ENCODE results near the gene APOF. TPM values are rescaled to one million over a fixed set of nuclear protein-coding genes. Genes with fewer than 3 reads are reported as not detected.
A peak's percentile ranks its signal among the peaks of the same experiment; 100 is the strongest.
"Not testable (repeated sequence)": the region's sequence is repeated elsewhere in the genome, so short reads cannot be mapped to it uniquely, and the experiment has no call there.

The APOF gene
- total RNA-seq, 1 donor from 2014 or later = not detected

GRCh38 chr12:56335527-56335926, 27.1 kb downstream of the APOF start:
- H3K4me3 Mint-ChIP-seq (ENCODE audit: low read depth); H3K27ac Mint-ChIP-seq; H3K9me3 Mint-ChIP-seq; H3K27me3 Mint-ChIP-seq (ENCODE audit: low read depth); intact Hi-C loops (cut with micrococcal nuclease); DNase-seq (ENCODE audit: low spot score): not testable (repeated sequence)
- peaks cover 17% of the 10 kb centered on the region for H3K36me3 Mint-ChIP-seq (ENCODE audit: low read depth)
- H3K4me1 Mint-ChIP-seq (ENCODE audit: low read depth) = peaks cover 48% of the 10 kb centered on the region

GRCh38 chr12:56334490-56334793, 28.2 kb downstream of the APOF start:
- no peaks in the 10 kb centered on the region for H3K9me3 Mint-ChIP-seq
- peaks cover 43% of the 10 kb centered on the region for H3K4me1 Mint-ChIP-seq (ENCODE audit: low read depth)
- no peak for DNase-seq (ENCODE audit: low spot score)
- intact Hi-C loops (cut with micrococcal nuclease) = loop anchor here (1.0 to 5.0 kb wide), 5 partner anchors 26 to 393 kb away; partner anchors contain the start of genes COQ10A, NABP2, NACA and RNF41
- H3K4me3 Mint-ChIP-seq (ENCODE audit: low read depth) = peak overlapping the region; percentile 96
- peak overlapping the region; percentile 100 for H3K27ac Mint-ChIP-seq
- H3K27me3 Mint-ChIP-seq (ENCODE audit: low read depth) = no peaks in the 10 kb centered on the region
- H3K36me3 Mint-ChIP-seq (ENCODE audit: low read depth) = peaks cover 9% of the 10 kb centered on the region

GRCh38 chr12:56333679-56334489, 28.8 kb downstream of the APOF start, which contains the start of gene PAN2:
Gene PAN2, minus strand, starts transcription at chr12:56334000. Its CDS starts 906 bp downstream, at chr12:56333094.
- H3K27me3 Mint-ChIP-seq (ENCODE audit: low read depth) = no peaks in the 10 kb centered on the region
- H3K4me3 Mint-ChIP-seq (ENCODE audit: low read depth) = peak within 1 kb of the TSS; percentile 96
- H3K36me3 Mint-ChIP-seq (ENCODE audit: low read depth) = peaks cover 3% of the 10 kb centered on the region
- intact Hi-C loops (cut with micrococcal nuclease) = loop anchor here (1.0 to 5.0 kb wide), 7 partner anchors 18 to 393 kb away; partner anchors contain the start of genes COQ10A, CS, NABP2 and NACA
- H3K4me1 Mint-ChIP-seq (ENCODE audit: low read depth) = peaks cover 38% of the 10 kb centered on the region
- peak within 1 kb of the TSS; percentile 100 for H3K27ac Mint-ChIP-seq
- H3K9me3 Mint-ChIP-seq = no peaks in the 10 kb centered on the region
- peak; percentile 93 for DNase-seq (ENCODE audit: low spot score)

GRCh38 chr12:56333197-56333678, 29.4 kb downstream of the APOF start:
- peaks cover 32% of the 10 kb centered on the region for H3K4me1 Mint-ChIP-seq (ENCODE audit: low read depth)
- DNase-seq (ENCODE audit: low spot score) = no peak
- H3K9me3 Mint-ChIP-seq = no peaks in the 10 kb centered on the region
- intact Hi-C loops (cut with micrococcal nuclease) = loop anchor here (1.0 to 5.0 kb wide), 5 partner anchors 17 to 394 kb away; partner anchors contain the start of genes CS, NABP2, NACA and RNF41
- peak overlapping the region; percentile 100 for H3K27ac Mint-ChIP-seq
- H3K4me3 Mint-ChIP-seq (ENCODE audit: low read depth) = peak overlapping the region; percentile 96
- no peaks in the 10 kb centered on the region for H3K27me3 Mint-ChIP-seq (ENCODE audit: low read depth)
- no peaks in the 10 kb centered on the region for H3K36me3 Mint-ChIP-seq (ENCODE audit: low read depth)

- H3K36me3 Mint-ChIP-seq (ENCODE audit: low read depth) = no peaks in the 10 kb centered on the region
Measured at GRCh38 chr12:56332512-56333196, 30.0 kb downstream of the APOF start.

GRCh38 chr12:56330936-56331490, 31.6 kb downstream of the APOF start:
- Mint-ChIP-seq H3K4me3 (ENCODE audit: low read depth) (no peak overlapping the region), H3K4me1 (ENCODE audit: low read depth) (peaks cover 19% of the 10 kb centered on the region), H3K36me3 (ENCODE audit: low read depth) (peaks cover 11% of the 10 kb centered on the region), H3K9me3 (no peaks in the 10 kb centered on the region), H3K27me3 (ENCODE audit: low read depth) (no peaks in the 10 kb centered on the region), H3K27ac (peak overlapping the region; percentile 9)
- intact Hi-C loops (cut with micrococcal nuclease) = loop anchor here (5.0 kb wide), 3 partner anchors 109 to 396 kb away; partner anchors contain the start of genes NABP2, NACA, RNF41 and TIMELESS
- DNase-seq (ENCODE audit: low spot score) = no peak

More at GRCh38 chr12:56332512-56333196, 30.0 kb downstream of the APOF start:
- H3K4me1 Mint-ChIP-seq (ENCODE audit: low read depth) = peaks cover 26% of the 10 kb centered on the region
- H3K27ac Mint-ChIP-seq = peak overlapping the region; percentile 100
- H3K9me3 Mint-ChIP-seq = no peaks in the 10 kb centered on the region
- intact Hi-C loops (cut with micrococcal nuclease) = loop anchor here (1.0 to 5.0 kb wide), 5 partner anchors 16 to 395 kb away; partner anchors contain the start of genes CS, NABP2, NACA and RNF41
- no peak for DNase-seq (ENCODE audit: low spot score)
- peak overlapping the region; percentile 96 for H3K4me3 Mint-ChIP-seq (ENCODE audit: low read depth)
- H3K27me3 Mint-ChIP-seq (ENCODE audit: low read depth) = no peaks in the 10 kb centered on the region

- Mint-ChIP-seq H3K4me3 (ENCODE audit: low read depth) (no peak overlapping the region), H3K27ac (no peak overlapping the region), H3K36me3 (ENCODE audit: low read depth) (peaks cover 31% of the 10 kb centered on the region), H3K4me1 (ENCODE audit: low read depth) (peaks cover 6% of the 10 kb centered on the region), H3K9me3 (no peaks in the 10 kb centered on the region), H3K27me3 (ENCODE audit: low read depth) (no peaks in the 10 kb centered on the region)
- intact Hi-C loops (cut with micrococcal nuclease) = no loop called here
- DNase-seq (ENCODE audit: low spot score) = no peak
Measured at GRCh38 chr12:56326533-56326932, 36.1 kb downstream of the APOF start.

- Mint-ChIP-seq H3K36me3 (ENCODE audit: low read depth) (peaks cover 31% of the 10 kb centered on the region), H3K27ac (no peak overlapping the region), H3K9me3 (no peaks in the 10 kb centered on the region), H3K4me3 (ENCODE audit: low read depth) (no peak overlapping the region), H3K4me1 (ENCODE audit: low read depth) (peaks cover 2% of the 10 kb centered on the region), H3K27me3 (ENCODE audit: low read depth) (no peaks in the 10 kb centered on the region)
- no peak for DNase-seq (ENCODE audit: low spot score)
- intact Hi-C loops (cut with micrococcal nuclease) = no loop called here
Measured at GRCh38 chr12:56326126-56326525, 36.5 kb downstream of the APOF start.

- no peak overlapping the region for H3K27ac Mint-ChIP-seq
Measured at GRCh38 chr12:56324206-56324605, 38.5 kb downstream of the APOF start.

GRCh38 chr12:56321610-56322009, 41.0 kb downstream of the APOF start:
- DNase-seq (ENCODE audit: low spot score); H3K27ac Mint-ChIP-seq; intact Hi-C loops (cut with micrococcal nuclease); H3K4me3 Mint-ChIP-seq (ENCODE audit: low read depth); H3K4me1 Mint-ChIP-seq (ENCODE audit: low read depth); H3K9me3 Mint-ChIP-seq; H3K27me3 Mint-ChIP-seq (ENCODE audit: low read depth): not testable (repeated sequence)
- H3K36me3 Mint-ChIP-seq (ENCODE audit: low read depth) = peaks cover 38% of the 10 kb centered on the region

More at GRCh38 chr12:56324206-56324605, 38.5 kb downstream of the APOF start:
- Mint-ChIP-seq H3K27me3 (ENCODE audit: low read depth) (no peaks in the 10 kb centered on the region), H3K36me3 (ENCODE audit: low read depth) (peaks cover 41% of the 10 kb centered on the region), H3K4me1 (ENCODE audit: low read depth) (no peaks in the 10 kb centered on the region), H3K4me3 (ENCODE audit: low read depth) (no peak overlapping the region), H3K9me3 (no peaks in the 10 kb centered on the region)
- intact Hi-C loops (cut with micrococcal nuclease) = no loop called here
- DNase-seq (ENCODE audit: low spot score) = no peak

GRCh38 chr12:56321027-56321426, 41.6 kb downstream of the APOF start:
- Mint-ChIP-seq H3K4me3 (ENCODE audit: low read depth) (no peak overlapping the region), H3K4me1 (ENCODE audit: low read depth) (no peaks in the 10 kb centered on the region), H3K27ac (no peak overlapping the region), H3K9me3 (no peaks in the 10 kb centered on the region), H3K27me3 (ENCODE audit: low read depth) (no peaks in the 10 kb centered on the region), H3K36me3 (ENCODE audit: low read depth) (peaks cover 34% of the 10 kb centered on the region)
- intact Hi-C loops (cut with micrococcal nuclease) = no loop called here
- DNase-seq (ENCODE audit: low spot score) = no peak

- H3K4me3 Mint-ChIP-seq (ENCODE audit: low read depth) = no peak overlapping the region
- no peaks in the 10 kb centered on the region for H3K9me3 Mint-ChIP-seq
- DNase-seq (ENCODE audit: low spot score) = no peak
- peaks cover 6% of the 10 kb centered on the region for H3K4me1 Mint-ChIP-seq (ENCODE audit: low read depth)
- H3K36me3 Mint-ChIP-seq (ENCODE audit: low read depth) = peaks cover 31% of the 10 kb centered on the region
- intact Hi-C loops (cut with micrococcal nuclease) = loop anchor here (5.0 kb wide), 2 partner anchors 130 to 200 kb away; partner anchors contain the start of genes RPL41, TIMELESS and ZC3H10
- no peaks in the 10 kb centered on the region for H3K27me3 Mint-ChIP-seq (ENCODE audit: low read depth)
- H3K27ac Mint-ChIP-seq = no peak overlapping the region
Measured at GRCh38 chr12:56317675-56318074, 45.0 kb downstream of the APOF start.
